ENCODE data around the gene LDAH.
A peak's percentile ranks its signal among the peaks of the same experiment; 100 is the strongest.

The LDAH gene

DNA sequence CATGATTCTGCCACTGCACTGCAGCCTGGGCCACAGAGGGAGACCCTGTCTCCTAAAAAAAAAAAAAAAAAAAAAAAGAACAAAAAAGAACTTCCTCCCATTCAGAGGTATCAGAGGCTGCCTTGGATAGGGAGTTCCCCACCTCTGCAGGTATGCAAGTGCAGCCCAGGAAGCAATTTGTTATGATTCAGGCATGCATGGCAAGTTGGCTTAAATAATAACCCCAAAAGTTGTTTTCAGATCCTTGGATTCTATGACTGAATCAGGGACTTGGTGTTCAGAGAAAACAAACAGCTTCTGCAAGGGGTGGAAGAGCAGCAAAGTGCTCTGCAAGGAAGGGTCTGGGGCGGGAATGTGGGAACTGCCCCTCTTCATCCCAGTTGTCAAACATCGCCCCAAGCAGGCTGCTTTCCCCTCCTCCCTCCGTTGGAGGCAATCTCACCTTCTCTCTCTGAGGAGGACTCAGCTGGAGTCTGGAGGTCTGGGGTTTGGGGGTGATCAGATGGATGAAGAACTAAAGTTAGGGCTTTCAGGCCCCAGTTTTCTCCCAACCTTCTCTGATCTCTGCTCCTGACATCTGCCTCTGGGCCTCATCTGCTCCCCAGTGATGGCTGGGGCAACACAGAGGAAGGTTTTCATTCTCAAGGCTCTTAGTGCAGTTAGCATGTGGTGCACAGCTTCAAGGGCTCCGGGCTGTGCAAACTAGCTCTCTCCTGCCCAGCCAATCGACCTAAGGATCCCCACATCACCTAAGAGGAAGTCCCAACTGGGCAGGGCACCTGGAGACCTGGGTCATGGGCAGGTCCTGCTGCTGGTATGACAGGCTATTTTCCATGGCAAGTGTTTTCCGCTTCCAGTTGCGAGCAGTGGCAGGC, 159.5 kb downstream of the LDAH start:
- Mint-ChIP-seq H3K36me3 (no peaks in the 10 kb centered on the region), H3K27me3 (peaks cover 27% of the 10 kb centered on the region), H3K9me3 (no peaks in the 10 kb centered on the region), H3K4me1 (peaks cover 12% of the 10 kb centered on the region), H3K4me3 (no peak overlapping the region), H3K27ac (no peak overlapping the region)

GRCh38 chr2:20662308-20662937, 160.5 kb downstream of the LDAH start:
- Mint-ChIP-seq H3K4me3 (no peak overlapping the region), H3K27ac (no peak overlapping the region), H3K36me3 (no peaks in the 10 kb centered on the region), H3K27me3 (peaks cover 20% of the 10 kb centered on the region), H3K4me1 (peaks cover 8% of the 10 kb centered on the region), H3K9me3 (no peaks in the 10 kb centered on the region)

DNA sequence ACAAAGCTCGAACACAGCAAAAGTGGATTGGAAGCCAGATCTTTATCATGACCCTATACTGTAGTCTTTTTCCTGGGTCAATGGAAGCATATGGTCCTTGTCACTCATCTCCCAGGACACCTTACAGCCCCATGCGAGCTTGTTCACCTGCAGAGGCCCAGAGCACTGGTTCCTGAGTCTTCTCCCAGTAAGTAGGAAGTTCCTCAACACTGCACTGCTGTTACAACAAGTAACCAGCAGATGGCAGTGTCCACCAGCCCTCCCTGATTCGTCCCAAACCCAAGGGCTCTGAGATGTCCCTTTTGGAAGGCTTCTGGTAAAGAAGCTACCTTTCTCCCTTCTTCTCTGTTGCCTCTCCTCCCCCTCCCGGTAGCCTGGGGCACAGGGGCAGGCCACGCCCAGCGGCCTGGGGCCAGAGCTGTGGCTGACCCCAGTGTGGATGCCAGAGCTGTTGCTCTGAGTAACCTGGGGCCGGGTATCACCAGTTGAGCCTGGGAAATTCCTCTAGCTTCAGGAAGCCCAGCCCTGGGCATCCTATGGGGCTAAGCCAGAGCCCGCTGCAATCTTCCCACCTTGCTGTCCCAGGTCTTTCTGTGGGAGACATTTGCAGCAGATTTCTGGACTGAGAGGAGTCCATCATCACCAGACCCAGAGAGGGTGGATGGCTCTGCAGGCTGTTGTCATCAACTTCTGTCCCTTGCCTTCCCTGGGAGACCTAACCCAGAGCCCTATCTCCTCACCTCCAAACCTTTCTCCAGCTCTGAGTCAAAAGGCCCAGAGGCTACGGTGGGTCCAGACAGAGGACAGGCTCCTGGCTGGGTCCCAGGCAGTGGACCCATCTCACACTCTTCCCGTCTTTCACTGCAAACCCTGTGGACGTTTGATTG, 161.2 kb downstream of the LDAH start:
- H3K27me3 Mint-ChIP-seq: peaks cover 20% of the 10 kb centered on the region
- H3K36me3 Mint-ChIP-seq: no peaks in the 10 kb centered on the region
- no peaks in the 10 kb centered on the region for H3K9me3 Mint-ChIP-seq
- no peak overlapping the region for H3K4me3 Mint-ChIP-seq
- H3K4me1 Mint-ChIP-seq: peaks cover 8% of the 10 kb centered on the region
- no peak overlapping the region for H3K27ac Mint-ChIP-seq

DNA sequence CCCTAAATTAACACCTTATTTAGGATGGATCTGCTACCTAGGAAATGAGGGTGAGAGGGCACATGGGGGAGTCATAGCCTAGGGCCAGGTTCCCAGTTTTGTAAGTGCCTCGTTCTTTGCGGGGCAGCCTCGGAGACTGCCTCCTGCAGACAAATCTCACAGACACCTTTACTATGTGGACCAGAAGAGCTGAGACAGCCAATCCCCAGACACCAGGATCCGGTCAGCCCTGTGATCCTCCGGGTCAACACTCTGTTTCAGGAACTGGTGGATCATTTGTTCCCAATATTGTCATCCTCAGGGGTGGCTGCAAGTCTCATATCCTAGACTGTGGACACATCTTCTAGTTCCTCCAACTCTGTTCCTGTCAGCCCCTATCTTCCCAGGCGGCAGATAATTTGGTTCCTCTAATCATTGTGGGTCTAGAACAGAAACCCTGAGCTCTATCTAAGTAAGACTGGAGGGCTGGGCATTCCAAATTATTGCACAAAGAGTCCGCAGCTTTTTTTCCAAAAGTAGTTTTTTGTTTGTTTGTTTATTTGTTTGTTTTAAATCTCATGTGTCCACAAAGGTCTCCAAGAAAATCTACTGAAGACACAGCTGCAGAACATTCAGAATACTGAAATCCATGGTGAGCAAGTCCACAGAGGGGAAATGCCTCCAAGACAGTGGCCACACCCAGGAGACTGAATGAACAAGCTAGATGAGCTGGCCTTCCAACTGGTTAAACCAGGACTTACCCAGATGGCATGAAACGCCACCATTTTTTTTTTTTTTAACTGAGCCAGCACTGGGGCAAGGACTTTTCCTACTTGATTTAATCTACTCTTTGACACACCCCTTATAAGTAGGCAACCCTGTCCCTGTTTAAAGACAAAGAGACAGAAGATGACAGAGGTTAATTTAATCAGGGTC, 162.1 kb downstream of the LDAH start:
- H3K9me3 Mint-ChIP-seq: no peaks in the 10 kb centered on the region
- H3K27ac Mint-ChIP-seq: no peak overlapping the region
- H3K4me1 Mint-ChIP-seq: peaks cover 1% of the 10 kb centered on the region
- no peak overlapping the region for H3K4me3 Mint-ChIP-seq
- H3K27me3 Mint-ChIP-seq: peaks cover 18% of the 10 kb centered on the region
- H3K36me3 Mint-ChIP-seq: no peaks in the 10 kb centered on the region

DNA sequence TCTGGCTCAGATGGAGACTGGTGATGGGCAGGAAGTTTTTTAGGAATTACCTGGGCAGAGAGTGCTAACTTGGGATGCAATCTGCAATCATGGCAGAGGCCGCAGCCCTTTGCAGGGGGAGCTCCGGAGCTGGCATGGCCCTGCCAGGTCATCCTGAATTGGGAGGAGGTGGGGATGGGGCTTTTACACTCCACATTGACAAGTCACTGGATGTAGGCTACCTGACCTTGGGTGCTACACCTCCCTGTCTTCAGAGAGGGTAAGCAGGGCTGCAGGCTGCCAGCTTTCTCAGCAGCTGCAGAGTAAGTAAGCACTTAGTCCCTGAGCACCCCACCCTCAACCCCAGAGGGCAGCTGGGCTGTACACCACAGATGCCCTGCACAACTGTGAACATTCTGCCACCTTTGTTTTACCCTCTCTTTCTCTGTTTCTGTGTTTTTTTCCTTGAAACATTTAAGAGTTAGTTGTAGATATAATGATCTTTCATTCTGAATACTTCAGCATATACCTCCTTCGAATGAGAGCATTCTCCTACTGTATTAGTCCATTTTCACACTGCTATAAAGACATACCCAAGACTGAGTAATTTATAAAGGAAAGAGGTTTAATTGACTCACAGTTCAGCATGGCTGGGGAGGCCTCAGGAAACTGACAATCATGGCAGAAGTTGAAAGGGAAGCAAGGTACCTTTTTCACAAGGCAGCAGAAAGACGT, 165.2 kb downstream of the LDAH start:
- no peaks in the 10 kb centered on the region for H3K36me3 Mint-ChIP-seq
- no peaks in the 10 kb centered on the region for H3K4me1 Mint-ChIP-seq
- no peak overlapping the region for H3K4me3 Mint-ChIP-seq
- no peak overlapping the region for H3K27ac Mint-ChIP-seq
- no peaks in the 10 kb centered on the region for H3K9me3 Mint-ChIP-seq
- peaks cover 6% of the 10 kb centered on the region for H3K27me3 Mint-ChIP-seq

DNA sequence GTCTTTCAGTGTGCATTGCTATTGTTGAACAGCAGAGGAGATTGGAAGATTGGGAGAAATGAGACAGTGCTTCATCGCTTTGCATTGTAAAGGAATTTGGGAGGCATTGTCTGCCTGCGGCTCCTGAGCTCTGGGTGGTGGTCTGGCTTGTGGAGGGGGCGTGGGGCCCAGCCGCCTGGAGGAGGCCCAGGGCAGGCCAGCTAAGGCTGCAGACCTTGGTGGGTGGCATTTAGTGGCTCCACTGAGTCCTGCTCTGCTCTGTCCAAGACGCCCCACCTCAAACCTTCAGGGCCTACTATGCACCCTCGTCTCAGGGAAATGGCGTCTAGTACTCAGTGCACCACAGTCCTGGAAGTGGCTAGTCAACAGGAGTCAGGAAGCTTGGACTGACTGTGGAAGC, 166.3 kb downstream of the LDAH start:
- no peak overlapping the region for H3K4me3 Mint-ChIP-seq
- H3K27ac Mint-ChIP-seq: peak overlapping the region; percentile 14
- H3K27me3 Mint-ChIP-seq: peaks cover 4% of the 10 kb centered on the region
- no peaks in the 10 kb centered on the region for H3K9me3 Mint-ChIP-seq
- no peaks in the 10 kb centered on the region for H3K36me3 Mint-ChIP-seq
- H3K4me1 Mint-ChIP-seq: peaks cover 1% of the 10 kb centered on the region

- H3K9me3 Mint-ChIP-seq: no peaks in the 10 kb centered on the region
- H3K27me3 Mint-ChIP-seq: no peaks in the 10 kb centered on the region
- H3K4me3 Mint-ChIP-seq: no peak overlapping the region
- H3K36me3 Mint-ChIP-seq: no peaks in the 10 kb centered on the region
- H3K27ac Mint-ChIP-seq: no peak overlapping the region
- H3K4me1 Mint-ChIP-seq: peaks cover 16% of the 10 kb centered on the region
These were observed 168.4 kb downstream of the LDAH start for GRCh38 chr2:20654535-20654813.

DNA sequence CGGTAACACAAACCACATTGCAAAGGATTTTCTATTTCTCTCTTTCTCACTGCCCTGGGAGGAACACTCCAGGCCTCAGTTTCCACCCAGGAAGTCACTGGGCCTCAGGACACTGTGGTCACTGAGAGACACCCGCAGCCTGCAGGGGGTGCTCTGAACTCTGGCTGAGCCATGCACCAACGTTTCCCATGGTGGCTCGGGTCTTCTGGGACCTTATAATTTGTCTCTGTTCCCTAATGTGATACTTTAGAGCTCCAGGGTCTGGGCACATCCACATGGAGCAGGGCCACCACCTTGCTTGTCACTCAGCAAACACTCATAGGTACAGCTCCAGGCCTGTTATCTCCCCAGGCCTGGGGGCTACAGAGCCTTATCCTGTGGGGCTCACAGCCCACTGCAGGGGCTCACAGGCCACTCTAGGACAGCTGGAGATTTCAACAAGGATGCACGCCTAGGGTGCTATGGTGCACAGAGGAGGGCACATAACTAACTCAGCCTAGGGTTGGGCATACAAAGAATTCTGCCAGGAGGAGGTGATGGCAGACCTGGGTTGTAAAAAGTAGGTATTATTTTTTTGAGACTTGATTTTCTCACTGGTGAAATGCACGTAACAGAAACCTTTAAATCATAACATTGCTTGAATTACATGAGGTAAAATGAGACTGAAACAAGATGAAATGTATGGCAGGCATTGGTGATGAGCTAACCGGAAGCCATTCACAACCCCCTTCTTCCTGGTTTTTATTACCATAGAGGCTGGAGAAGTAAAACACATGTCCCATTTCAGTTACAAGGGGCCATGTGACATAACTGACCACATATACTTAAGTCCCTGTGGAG, 169.0 kb downstream of the LDAH start:
- Mint-ChIP-seq H3K4me3 (no peak overlapping the region), H3K4me1 (peaks cover 22% of the 10 kb centered on the region), H3K36me3 (no peaks in the 10 kb centered on the region), H3K9me3 (no peaks in the 10 kb centered on the region), H3K27ac (no peak overlapping the region), H3K27me3 (no peaks in the 10 kb centered on the region)

GRCh38 chr2:20652673-20653575, 170.0 kb downstream of the LDAH start:
- Mint-ChIP-seq H3K4me3 (no peak overlapping the region), H3K4me1 (peaks cover 32% of the 10 kb centered on the region), H3K9me3 (no peaks in the 10 kb centered on the region), H3K27ac (no peak overlapping the region), H3K27me3 (no peaks in the 10 kb centered on the region), H3K36me3 (no peaks in the 10 kb centered on the region)

DNA sequence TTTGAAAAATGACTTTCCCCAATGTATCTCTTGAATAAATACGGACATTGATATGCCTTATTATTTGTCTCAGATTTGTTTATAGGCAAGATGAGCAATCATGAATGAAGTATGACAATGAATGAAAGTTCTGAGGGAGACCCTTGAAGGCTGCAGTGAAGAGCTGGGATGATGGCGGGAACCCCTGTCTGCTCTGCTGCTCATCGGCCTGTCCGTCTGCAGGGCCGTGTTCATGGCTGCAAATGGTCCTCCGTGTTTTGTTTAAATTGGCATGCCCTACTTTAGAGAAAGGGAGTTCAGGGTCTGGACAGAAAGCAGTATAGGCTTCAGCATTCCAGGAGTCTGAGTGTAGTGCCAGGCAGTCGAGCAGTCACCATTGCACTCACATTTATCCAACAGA, 170.8 kb downstream of the LDAH start:
- H3K27ac Mint-ChIP-seq: no peak overlapping the region
- H3K36me3 Mint-ChIP-seq: no peaks in the 10 kb centered on the region
- no peaks in the 10 kb centered on the region for H3K9me3 Mint-ChIP-seq
- H3K27me3 Mint-ChIP-seq: no peaks in the 10 kb centered on the region
- H3K4me3 Mint-ChIP-seq: peak overlapping the region; percentile 37
- H3K4me1 Mint-ChIP-seq: peaks cover 32% of the 10 kb centered on the region

GRCh38 chr2:20651731-20652099, 171.2 kb downstream of the LDAH start:
- no peak overlapping the region for H3K27ac Mint-ChIP-seq
- peaks cover 32% of the 10 kb centered on the region for H3K4me1 Mint-ChIP-seq
- H3K4me3 Mint-ChIP-seq: peak overlapping the region; percentile 91
- no peaks in the 10 kb centered on the region for H3K36me3 Mint-ChIP-seq
- H3K9me3 Mint-ChIP-seq: no peaks in the 10 kb centered on the region
- H3K27me3 Mint-ChIP-seq: no peaks in the 10 kb centered on the region

GRCh38 chr2:20650877-20651730, 171.8 kb downstream of the LDAH start, which contains the start of gene HS1BP3:
Gene HS1BP3, minus strand, starts transcription at chr2:20651098. Its CDS starts 35 bp downstream, at chr2:20651063.
- Mint-ChIP-seq H3K4me1 (peaks cover 32% of the 10 kb centered on the region), H3K9me3 (no peaks in the 10 kb centered on the region), H3K27me3 (no peaks in the 10 kb centered on the region), H3K36me3 (no peaks in the 10 kb centered on the region), H3K4me3 (peak within 1 kb of the TSS; percentile 91), H3K27ac (peak within 1 kb of the TSS; percentile 94)
